H1 (cell line): Measurements from ENCODE around the gene ACAD10. TPM values are rescaled to one million over a fixed set of nuclear protein-coding genes. Genes with fewer than 3 reads are reported as not detected.

Experiments used
- polyA plus RNA-seq, 7 experiments: library from polyadenylated mRNA; depleted of rRNA in 3 of 7; stranded (reverse) in 5 of 7; unstranded in 2 of 7; fragments of >200 nt in 5 of 7; fragments of 200-250 nt in 2 of 7; gene quantifications; 1 replicate in 5 of 7; 2 replicates in 1 of 7; 4 replicates in 1 of 7; pipeline versions ENCODE4 v1.2.1 to v1.2.3, GENCODE V29; 2011 to 2013; ENCODE audit warnings: missing spikeins in 2 of 7, mixed read lengths in 2 of 7
- total RNA-seq: library from RNA; stranded (reverse); fragmentation: NEBNext Ultra II Directional; extraction: Animal tissue kit (Norgen Biotek cat#: 25700); gene quantifications from 2 replicates; pipeline ENCODE4 v1.2.1, GENCODE V29; 2021
- TF ChIP-seq, protein P1 (sequence below): fragments of 300-600 bp; sonication (generic); IDR thresholded peaks from 2 replicates; pipeline ENCODE4 v1.7.1; 2012; ENCODE audit warnings: low read length, moderate library complexity, mild to moderate bottlenecking, inconsistent platforms; ENCODE audit not compliant: insufficient replicate concordance

The ACAD10 gene
- total and polyA plus RNA-seq, 2 of the 8 experiments (the other 6 are each of a cell fraction or from before 2014, with no cell fraction given), result 17.3 to 23.3 TPM

DNA sequence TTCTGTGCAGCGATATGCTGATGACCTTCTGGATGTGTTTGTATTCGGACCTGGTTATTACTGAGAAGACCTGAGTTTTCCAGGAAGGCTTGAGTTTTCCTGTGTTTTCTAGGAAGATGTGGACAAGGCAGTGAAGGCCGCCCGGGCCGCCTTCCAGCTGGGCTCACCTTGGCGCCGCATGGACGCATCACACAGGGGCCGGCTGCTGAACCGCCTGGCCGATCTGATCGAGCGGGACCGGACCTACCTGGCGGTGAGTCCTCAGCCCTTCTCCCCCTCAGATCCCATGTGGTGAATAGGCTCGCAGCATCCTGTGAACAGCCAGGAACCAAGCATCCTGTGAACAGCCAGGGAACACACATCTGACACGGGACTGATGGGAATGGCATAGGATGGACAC, 97.2 kb downstream of the ACAD10 start (continued):
- TF ChIP-seq, protein P1, sequence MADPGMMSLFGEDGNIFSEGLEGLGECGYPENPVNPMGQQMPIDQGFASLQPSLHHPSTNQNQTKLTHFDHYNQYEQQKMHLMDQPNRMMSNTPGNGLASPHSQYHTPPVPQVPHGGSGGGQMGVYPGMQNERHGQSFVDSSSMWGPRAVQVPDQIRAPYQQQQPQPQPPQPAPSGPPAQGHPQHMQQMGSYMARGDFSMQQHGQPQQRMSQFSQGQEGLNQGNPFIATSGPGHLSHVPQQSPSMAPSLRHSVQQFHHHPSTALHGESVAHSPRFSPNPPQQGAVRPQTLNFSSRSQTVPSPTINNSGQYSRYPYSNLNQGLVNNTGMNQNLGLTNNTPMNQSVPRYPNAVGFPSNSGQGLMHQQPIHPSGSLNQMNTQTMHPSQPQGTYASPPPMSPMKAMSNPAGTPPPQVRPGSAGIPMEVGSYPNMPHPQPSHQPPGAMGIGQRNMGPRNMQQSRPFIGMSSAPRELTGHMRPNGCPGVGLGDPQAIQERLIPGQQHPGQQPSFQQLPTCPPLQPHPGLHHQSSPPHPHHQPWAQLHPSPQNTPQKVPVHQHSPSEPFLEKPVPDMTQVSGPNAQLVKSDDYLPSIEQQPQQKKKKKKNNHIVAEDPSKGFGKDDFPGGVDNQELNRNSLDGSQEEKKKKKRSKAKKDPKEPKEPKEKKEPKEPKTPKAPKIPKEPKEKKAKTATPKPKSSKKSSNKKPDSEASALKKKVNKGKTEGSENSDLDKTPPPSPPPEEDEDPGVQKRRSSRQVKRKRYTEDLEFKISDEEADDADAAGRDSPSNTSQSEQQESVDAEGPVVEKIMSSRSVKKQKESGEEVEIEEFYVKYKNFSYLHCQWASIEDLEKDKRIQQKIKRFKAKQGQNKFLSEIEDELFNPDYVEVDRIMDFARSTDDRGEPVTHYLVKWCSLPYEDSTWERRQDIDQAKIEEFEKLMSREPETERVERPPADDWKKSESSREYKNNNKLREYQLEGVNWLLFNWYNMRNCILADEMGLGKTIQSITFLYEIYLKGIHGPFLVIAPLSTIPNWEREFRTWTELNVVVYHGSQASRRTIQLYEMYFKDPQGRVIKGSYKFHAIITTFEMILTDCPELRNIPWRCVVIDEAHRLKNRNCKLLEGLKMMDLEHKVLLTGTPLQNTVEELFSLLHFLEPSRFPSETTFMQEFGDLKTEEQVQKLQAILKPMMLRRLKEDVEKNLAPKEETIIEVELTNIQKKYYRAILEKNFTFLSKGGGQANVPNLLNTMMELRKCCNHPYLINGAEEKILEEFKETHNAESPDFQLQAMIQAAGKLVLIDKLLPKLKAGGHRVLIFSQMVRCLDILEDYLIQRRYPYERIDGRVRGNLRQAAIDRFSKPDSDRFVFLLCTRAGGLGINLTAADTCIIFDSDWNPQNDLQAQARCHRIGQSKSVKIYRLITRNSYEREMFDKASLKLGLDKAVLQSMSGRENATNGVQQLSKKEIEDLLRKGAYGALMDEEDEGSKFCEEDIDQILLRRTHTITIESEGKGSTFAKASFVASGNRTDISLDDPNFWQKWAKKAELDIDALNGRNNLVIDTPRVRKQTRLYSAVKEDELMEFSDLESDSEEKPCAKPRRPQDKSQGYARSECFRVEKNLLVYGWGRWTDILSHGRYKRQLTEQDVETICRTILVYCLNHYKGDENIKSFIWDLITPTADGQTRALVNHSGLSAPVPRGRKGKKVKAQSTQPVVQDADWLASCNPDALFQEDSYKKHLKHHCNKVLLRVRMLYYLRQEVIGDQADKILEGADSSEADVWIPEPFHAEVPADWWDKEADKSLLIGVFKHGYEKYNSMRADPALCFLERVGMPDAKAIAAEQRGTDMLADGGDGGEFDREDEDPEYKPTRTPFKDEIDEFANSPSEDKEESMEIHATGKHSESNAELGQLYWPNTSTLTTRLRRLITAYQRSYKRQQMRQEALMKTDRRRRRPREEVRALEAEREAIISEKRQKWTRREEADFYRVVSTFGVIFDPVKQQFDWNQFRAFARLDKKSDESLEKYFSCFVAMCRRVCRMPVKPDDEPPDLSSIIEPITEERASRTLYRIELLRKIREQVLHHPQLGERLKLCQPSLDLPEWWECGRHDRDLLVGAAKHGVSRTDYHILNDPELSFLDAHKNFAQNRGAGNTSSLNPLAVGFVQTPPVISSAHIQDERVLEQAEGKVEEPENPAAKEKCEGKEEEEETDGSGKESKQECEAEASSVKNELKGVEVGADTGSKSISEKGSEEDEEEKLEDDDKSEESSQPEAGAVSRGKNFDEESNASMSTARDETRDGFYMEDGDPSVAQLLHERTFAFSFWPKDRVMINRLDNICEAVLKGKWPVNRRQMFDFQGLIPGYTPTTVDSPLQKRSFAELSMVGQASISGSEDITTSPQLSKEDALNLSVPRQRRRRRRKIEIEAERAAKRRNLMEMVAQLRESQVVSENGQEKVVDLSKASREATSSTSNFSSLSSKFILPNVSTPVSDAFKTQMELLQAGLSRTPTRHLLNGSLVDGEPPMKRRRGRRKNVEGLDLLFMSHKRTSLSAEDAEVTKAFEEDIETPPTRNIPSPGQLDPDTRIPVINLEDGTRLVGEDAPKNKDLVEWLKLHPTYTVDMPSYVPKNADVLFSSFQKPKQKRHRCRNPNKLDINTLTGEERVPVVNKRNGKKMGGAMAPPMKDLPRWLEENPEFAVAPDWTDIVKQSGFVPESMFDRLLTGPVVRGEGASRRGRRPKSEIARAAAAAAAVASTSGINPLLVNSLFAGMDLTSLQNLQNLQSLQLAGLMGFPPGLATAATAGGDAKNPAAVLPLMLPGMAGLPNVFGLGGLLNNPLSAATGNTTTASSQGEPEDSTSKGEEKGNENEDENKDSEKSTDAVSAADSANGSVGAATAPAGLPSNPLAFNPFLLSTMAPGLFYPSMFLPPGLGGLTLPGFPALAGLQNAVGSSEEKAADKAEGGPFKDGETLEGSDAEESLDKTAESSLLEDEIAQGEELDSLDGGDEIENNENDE, result no peak
